ENCODE data around the gene SUPT16H.
"Not testable (repeated sequence)": the region's sequence is repeated elsewhere in the genome, so short reads cannot be mapped to it uniquely, and the experiment has no call there.

SUPT16H gene

DNA sequence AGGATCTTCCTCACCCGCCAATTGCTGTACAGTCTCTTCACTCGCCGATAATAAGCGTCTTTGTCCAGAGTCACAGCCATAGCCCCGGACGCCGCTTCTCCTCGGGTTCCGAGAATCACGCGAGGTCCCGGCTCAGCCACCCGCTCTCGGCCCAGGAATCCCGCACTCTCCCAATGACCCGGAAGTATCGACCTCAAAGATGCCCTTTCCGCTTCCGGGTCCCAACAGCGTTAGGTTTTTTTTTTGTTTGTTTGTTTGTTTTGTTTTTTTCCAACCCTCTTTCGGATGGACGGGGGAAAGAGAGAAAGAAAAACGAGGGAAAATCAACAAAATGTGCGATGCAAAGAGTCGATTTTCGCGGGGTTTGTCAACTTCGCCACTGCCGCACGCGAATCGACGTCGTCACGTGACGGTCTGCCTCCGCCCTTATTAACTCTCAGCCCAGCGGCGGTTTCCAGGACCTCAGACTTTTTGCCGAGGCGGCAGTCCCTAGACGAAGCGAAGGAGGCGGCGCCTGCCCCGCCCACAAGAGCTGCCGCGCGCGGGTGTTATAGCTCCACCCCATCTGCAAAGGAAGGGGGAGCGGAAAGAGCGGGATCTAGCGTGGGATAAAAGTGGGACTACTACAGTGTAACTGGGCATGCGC lies at the start of gene SUPT16H:
Gene SUPT16H, minus strand, starts transcription at position 172 of the 646 bp plus-strand sequence. Its CDS starts 92 bp downstream, at position 80.
- peak; percentile 94 for DNase-seq (ENCODE audit: low spot score)

DNA sequence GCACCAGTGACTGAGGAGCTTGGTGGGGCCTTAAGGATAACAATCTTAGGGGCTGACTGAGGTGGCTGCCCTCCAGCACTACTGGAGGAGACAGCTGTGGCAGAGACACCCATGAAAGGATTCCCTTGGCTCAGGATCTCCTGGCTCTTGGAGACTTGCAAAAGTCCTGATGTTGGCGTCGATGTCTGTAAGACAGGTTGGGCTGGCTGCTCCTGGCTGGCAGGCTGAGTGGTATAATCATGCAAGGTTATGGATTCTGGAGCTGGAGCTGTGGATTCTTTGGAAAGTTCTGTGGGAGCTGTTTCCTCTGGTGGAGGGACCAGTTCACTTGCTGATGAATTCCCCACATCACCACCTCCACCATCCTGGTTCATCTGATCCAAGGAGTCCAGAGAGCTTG lies 47.3 kb upstream of the SUPT16H start:
- DNase-seq (ENCODE audit: low spot score), result no peak

DNA sequence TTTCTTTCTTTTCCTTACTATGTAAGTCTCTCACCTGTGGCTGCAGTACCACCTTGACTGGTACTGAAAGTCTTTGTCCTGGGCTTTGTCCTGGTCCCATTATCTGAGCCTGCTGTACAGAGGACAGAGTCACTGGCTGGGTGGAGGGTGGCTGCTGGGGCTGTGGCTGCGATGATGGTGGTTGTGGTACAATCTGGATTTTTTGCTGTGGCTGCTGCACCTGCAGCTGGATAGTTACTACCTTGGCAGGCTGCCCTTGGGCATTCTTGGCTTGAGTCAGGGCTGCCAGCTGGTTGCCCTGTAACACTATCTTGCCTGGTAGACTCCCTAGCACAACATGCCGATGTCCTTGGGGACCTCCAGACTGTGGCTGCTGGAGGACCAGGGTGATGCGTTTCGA lies 45.1 kb upstream of the SUPT16H start:
- DNase-seq (ENCODE audit: low spot score), result no peak

DNA sequence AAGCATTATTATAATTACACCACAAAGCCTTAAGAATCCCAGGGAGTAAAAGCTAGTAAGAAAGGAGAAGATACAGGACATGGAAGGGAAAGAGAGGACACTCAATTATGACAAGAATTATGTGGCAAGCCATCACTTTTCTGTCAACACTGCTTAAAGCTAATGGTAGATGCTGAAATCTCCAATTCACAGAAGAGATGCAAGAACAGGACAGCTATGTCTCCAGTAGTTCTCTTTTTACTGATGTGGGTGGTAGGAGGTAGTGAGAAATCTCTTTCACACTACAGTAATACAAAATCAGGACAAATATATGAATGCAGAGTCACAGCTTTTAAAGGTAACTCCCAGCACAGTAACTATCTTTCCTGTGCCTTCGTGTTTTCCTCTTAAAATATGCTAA lies 42.9 kb upstream of the SUPT16H start:
- no peak for DNase-seq (ENCODE audit: low spot score)

DNA sequence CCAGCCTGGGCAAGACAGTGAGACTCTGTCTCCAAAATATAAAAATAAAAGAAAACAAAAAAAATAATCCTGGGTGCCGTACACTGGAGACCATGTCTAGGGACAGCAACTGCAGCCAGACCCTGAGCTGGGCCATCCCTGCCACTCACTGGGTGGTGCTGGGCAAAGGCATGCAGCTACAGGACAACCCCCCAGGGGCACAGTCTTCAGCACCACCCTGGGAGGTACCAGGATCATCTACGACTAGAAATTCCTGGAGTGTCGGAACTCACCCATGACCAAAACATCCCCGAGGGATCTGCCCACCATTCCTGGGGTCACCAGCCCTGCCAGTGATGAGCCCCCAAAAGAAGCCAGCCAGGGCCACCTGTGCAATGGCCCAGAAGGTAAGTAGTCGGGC lies 35.7 kb upstream of the SUPT16H start:
- no peak for DNase-seq (ENCODE audit: low spot score)

DNA sequence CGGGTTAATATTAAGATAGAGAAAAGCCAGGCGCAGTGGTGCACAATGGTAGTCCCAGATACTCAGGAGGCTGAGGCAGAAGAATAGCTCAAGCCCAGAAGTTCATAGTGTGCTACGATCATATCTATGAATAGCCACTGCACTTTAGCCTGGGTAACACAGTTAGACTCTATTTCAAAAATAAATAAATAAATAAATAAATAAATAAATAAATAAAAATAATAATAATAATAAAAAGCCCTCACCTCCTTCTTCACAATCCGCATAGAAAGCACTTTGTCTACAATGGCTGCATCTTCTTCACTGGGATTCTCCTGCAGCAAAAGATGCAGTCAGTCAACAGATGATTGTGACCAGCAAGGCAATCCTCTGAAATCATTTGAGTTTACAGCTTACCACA lies 31.5 kb upstream of the SUPT16H start:
- DNase-seq (ENCODE audit: low spot score), result no peak

DNA sequence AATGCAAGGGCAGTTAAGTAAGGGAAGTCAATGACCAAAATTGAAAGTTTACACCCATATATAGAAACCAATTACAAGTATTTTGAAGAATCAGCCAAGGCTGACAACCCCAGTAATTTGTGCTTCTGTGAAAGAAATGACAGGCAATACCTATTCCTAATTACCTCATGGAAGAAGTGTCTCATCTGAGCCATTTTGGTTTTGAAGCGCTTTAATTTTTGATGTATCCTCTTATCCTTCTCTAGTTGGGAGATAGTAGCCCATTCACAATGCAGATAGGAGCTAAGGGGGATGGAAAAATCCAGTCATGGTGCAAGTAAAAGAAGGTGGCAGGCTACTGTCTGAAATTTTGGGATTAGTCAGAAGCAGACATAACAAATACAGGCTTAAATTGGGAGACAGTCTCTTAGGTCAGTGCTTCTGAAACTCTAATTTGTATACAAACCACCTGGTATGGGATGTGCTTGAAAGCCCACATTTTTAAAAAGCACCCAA lies 30.4 kb upstream of the SUPT16H start:
- no peak for DNase-seq (ENCODE audit: low spot score)

DNA sequence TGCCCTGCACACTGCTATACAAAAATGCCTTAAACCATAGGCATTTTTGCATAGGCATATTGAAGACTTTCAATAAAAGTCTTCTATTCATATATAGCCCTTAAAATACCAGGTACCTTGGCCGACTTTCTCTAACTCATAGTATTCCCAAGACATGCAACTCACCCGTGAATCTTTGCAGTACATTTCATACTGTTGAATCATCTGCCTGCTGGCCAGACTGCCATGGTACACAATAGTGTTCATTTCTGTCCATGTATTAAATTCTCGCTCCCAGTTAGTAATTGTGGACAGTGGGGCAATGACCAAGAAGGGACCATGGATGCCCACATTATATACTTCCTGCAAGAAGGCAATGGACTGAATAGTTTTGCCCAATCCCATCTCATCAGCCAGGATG lies 24.3 kb upstream of the SUPT16H start:
- peak; percentile 26 for DNase-seq (ENCODE audit: low spot score)

DNA sequence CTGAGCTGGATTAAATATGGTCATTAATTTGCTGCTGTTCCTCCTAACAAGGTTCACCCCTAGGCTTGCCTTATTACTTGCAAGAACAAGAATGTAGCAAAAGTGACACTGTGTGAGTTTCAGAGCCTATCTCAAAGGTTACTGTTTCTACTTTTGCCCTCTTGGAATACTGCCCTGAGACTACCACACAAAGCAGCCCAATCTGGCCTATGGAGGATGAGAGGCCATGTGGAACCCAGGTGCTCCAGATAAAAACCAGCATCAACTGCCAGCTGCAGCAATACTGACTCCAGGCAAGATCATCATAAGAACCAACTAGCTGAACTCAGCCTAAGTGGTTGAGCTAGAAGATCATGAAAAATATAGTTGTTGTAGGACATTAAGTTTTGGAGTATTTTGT lies 22.4 kb upstream of the SUPT16H start:
- no peak for DNase-seq (ENCODE audit: low spot score)

DNA sequence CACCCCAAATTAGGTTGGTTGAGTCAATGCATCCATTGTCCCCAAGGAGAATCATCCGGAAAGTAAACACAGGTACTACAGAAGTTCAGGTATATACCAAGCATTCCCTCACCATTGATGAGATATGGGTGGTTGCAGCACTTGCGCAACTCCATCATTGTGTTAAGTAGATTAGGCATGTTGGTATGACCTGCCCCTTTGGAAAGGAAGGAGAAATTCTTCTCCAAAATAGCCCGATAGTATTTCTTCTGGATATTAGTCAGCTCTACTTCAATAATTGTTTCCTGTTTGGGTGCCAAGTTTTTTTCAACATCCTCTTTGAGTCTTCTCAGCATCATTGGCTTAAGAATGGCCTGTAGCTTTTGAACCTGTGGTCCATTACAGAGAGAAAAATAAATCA lies 21.3 kb upstream of the SUPT16H start:
- no peak for DNase-seq (ENCODE audit: low spot score)

DNA sequence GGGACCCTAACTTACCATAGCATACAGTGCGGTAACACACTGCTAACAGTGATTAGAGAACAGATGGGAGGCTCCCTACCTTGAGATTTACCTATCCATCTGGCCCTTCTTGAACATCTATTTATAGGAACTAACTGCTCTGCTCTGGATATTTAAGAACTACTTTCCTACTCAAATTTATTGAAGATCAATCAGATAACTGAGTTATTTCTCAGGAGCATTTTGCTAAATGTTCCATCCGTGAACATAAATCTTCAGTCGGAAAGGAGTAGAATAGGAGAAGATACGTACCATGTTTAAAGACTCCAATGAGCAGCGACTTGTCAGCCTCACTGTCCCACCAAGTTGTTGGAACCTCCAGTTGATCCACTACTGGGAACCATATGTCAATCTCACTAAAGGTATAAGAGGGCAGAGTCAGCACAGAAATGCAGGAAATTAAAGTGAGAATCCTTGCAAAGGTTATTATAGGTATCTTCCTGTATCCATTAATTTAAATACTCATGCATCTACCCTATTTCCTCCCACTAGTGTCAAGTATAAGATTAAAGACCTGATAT lies 15.6 kb upstream of the SUPT16H start:
- no peak for DNase-seq (ENCODE audit: low spot score)

DNA sequence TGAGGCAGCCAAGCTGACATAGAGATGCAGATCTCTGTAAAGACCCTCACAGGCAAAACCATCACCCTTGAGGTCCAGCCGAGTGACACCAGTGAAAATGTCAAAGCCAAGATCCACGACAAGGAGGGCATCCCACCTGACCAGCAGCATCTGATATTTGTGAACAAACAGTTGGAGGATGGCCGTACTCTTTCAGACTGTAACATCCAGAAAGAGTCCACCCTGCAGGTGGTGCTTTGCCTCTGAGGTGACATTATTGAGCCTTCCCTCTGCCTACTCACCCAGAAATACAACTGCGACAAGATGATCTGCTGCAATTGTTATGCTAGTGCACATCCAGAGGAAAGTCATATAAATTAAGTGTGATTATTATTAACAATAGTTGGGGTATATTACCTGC lies 15.1 kb upstream of the SUPT16H start:
- DNase-seq (ENCODE audit: low spot score), result no peak

DNA sequence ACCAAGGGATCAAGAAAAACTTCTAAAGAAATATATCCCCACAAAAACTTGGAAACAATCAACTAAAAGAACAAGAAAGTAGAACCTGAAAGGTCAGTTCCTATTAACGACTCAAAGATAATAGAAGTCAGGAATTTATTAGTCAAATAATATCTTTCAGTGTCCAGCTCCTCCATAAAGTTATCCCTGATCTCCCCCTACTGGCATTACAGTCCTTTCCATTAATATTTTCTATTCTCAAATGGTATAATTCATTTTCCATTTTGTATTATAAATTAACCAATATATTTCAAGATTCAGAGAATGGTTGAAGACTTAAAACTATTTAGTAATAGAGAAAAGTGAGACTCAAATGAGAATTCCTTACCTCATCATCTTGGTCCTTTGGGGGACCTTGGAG lies 11.6 kb upstream of the SUPT16H start:
- no peak for DNase-seq (ENCODE audit: low spot score)

DNA sequence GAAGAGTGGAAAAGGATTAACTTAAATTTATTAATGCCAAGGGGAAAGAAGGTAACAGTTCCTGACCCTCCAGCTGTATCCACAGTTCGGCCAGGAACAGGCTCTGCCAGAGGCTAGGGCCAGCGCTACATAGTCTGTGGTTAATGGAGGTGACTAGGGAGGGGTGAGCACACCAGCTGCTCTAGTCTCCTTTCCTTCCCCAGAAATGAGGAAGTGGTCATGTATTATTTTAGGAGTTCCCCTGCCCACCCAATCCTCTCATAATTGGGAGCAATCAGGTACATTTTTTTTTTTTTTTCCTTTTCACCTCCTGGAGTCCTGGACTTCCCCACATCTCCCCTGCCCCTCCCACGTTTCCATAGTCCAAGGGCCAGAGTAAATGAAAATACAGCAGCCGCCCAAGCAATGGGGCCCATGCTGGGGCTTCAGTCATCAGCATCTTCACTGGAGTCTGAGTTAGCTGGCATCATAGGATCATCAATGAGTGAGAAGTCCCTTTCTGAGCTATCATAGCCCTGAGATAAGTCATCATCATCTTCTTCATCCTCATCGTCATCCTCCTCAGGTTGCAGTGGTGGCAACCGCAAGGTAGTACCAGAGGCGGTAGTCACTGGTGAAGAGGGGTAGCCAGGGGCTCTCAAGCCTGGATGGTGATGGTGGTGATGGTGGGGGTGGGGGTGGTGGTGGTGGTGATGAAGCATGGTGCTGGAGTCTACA lies 1.5 kb upstream of the SUPT16H start:
- no peak for DNase-seq (ENCODE audit: low spot score)

DNA sequence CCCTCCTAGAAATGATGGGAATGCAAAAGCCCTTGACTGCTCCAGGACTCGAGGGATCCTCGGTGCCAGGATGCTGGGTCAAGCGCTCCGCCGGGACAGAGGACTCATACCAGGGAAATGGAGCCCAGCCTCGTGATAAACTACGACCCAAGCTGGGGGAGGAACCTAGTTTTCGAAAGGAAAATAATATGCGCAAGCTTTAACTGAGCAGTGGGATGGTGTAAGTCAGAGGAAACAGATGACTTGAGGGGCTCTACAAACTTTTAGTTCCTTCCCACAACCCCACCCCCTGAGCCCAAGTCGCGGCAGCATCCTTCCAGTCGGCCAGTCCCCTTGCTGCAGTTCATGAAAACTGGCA lies 654 bp upstream of the SUPT16H start:
- DNase-seq (ENCODE audit: low spot score), result no peak

DNA sequence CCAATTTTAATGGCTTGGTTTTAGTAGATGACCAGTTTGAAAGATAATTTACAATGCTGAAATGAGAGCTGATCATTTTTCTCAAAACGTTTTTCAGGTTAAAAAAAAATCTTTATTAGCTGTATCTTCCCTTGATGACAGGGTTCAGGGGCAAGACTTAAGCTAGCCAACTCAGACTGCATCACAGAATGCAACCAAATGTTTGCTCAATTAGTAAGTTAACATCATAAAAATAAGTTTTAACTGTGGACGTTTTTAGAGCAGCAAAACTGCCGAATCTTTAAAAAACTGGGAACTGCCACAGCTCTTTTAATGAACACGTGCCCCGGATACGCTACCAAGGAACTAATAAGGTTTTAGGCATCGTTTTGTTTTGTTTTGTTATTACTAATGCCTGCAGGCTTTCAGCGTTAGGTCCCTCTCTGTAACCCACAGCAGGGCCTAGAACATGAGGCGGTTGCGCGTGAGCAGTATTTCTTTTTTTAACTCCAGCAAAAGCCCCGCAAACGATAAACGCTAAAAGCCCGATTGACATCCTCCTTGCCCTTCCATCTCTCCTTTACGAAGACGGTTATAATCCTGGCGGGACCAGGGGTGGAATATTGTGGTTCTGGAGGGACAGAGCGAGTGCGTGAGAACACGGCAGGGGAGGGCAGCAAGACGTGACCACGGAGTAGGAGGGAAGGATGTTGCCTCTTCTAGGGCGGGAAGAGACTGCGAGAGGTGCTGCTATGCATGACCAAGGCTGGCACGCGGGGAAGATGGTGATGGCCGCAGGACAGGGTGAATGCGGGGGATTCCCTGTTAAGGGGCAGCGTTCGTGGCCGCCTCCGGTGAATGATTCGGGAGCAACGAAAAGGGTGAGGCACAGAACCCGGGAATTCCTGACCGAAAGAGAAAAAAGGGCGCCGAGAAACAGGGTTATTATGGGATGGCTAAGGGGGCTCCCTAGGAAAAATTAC lies 652 bp downstream of the SUPT16H start:
- DNase-seq (ENCODE audit: low spot score), result peak; percentile 59

DNA sequence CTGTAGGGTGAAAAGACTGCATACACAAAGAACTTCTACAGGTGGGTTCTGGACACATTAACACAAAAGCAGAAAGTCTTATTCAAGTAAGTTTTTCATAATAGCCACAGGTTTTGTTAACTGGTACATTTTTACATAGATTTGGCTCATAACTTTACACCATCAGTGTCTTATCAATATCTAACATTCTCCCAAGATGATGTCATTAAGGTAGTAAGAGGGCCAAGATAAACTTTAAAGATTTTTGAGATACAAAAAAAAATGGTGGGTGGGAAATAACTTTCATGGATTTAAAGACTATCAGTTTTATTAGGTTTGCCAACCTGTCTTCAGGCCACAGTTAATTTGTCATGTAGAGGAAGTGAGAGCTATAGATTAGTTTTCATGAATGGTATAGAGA lies 1.7 kb downstream of the SUPT16H start:
- no peak for DNase-seq (ENCODE audit: low spot score)

DNA sequence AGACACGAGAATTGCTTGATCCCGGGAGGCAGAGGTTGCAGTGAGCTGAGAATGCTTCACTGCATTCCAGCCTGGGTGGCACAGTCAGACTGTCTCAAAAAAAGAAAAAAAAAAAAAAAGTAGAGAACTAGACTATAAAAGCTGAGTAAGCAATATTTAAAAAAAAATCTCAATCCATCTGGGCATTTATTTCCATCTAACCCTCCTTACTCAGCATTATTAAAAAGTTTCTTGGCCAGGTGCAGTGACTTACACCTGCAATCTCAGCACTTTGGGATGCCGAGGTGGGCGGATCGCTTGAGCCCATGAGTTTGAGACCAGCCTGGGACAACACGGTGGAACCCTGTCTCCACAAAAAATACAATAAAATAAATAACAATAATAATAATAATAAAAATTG lies 4.5 kb downstream of the SUPT16H start:
- DNase-seq (ENCODE audit: low spot score), result no peak

DNA sequence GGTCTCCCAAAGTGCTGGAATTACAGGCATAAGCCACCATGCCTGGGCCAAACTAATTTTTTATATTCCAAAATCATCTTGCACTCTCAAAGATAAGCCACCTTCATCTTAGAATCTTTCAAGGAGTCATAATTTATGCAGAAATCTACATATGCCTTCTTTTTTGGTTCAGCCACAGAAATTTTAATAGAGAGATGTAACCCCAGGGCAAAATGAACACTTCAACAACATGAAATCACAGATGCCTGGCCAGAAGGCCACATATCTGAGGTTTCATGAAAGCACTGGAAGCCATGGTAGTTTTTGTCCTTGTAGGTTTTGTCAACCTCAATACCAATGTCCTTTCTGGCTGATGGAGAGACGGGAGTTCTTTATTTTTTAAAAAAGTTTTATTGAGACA lies 9.8 kb downstream of the SUPT16H start:
- DNase-seq (ENCODE audit: low spot score), result no peak

DNA sequence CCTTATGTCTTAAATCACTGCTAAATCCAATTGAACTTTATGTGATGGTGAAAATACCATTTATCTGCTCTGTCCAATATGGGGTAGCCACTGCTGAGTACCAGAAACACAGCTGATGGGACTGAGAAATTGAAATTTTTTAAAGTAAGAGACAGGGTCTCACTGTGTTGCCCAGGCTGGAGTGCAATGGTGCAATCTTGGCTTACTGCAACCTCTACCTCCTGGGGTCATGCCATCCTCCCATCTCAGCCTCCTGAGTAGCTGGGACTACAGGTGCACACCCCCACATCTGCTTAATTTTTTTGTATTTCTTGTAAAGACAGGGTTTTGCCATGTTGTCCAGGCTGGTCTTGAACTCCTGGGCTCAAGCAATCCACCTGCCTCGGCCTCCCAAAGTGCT lies 11.0 kb downstream of the SUPT16H start:
- not testable (repeated sequence) for DNase-seq (ENCODE audit: low spot score)

DNA sequence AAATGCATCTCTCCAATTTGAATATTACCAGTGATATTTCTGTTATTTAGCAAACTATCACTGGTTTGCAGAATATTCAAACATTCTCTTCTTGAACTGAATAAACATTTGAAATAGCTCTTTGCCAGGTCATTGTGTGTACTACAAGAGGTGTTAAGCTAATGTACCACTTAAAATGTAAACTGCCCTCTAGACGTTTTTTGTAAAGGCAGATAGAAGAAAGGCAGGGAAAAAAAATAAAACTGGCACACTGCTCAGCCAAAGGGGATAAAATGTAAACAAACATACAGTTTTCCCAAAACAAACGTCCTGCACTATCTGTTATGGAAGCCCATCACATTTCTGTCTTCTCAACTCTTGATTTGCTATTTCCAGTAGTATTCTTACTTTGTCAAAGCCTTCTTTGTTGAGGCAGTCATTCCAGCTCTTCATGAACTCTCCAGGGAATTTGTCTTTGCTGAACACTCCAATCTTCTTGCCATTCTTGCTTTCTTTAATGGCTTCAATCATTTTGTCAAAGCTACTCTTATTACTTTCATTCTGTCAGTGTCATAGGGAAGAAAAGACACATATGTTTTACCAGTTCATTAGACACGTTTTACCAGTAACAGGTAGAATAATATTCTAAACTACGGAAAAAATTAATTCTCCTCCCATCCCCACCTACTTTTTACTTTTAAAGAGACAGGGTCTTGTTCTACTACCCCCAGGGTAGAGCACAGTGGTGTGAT lies 13.7 kb downstream of the SUPT16H start:
- no peak for DNase-seq (ENCODE audit: low spot score)
